Measurements from ENCODE around the gene ACTL8.

Gene ACTL8, protein sequence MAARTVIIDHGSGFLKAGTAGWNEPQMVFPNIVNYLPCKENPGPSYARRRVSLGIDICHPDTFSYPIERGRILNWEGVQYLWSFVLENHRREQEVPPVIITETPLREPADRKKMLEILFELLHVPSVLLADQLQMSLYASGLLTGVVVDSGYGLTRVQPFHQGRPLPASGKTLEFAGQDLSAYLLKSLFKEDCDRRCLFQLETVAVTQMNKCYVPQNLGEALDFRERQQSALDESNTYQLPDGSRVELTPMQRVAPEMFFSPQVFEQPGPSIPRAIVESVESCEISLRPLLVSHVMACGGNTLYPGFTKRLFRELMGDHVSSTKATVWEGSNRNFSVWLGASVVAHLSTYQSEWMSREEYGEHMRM

DNA sequence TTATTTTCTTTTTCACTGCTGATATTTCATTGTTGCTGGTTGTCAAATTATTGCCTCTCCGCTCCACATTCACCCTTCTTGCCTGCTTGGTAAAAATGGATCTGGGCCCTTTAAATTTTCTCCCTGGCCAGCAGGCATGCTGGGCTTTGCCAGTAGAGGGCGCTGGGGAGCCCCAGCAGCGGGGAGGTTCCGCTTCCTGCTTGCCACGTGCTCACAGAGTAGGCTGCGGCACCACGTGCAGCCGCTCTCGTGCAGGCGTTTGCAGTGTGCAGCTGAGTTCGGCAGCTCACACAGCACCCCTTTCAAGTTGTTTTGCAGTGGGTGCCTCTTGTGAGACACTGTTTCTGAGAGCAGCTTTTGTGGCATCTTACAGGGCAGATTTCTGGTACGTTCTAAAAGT, at the start of gene ACTL8:
ACTL8 (plus strand) TSS at position 214 of the 400 bp plus-strand sequence. CDS start 67,676 bp downstream, outside the sequence.
- TF ChIP-seq, protein P1, sequence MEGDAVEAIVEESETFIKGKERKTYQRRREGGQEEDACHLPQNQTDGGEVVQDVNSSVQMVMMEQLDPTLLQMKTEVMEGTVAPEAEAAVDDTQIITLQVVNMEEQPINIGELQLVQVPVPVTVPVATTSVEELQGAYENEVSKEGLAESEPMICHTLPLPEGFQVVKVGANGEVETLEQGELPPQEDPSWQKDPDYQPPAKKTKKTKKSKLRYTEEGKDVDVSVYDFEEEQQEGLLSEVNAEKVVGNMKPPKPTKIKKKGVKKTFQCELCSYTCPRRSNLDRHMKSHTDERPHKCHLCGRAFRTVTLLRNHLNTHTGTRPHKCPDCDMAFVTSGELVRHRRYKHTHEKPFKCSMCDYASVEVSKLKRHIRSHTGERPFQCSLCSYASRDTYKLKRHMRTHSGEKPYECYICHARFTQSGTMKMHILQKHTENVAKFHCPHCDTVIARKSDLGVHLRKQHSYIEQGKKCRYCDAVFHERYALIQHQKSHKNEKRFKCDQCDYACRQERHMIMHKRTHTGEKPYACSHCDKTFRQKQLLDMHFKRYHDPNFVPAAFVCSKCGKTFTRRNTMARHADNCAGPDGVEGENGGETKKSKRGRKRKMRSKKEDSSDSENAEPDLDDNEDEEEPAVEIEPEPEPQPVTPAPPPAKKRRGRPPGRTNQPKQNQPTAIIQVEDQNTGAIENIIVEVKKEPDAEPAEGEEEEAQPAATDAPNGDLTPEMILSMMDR (IDR thresholded peaks at IDR 0.05; ENCODE audit: control insufficient read depth, insufficient read depth, low read depth, low read length, missing control alignments): no peak
- no peak within 1 kb of the TSS for H3K4me3 ChIP-seq (ENCODE audit: control insufficient read depth, low read depth, low read length)
- no peak for DNase-seq (ENCODE audit: low read depth)

DNA sequence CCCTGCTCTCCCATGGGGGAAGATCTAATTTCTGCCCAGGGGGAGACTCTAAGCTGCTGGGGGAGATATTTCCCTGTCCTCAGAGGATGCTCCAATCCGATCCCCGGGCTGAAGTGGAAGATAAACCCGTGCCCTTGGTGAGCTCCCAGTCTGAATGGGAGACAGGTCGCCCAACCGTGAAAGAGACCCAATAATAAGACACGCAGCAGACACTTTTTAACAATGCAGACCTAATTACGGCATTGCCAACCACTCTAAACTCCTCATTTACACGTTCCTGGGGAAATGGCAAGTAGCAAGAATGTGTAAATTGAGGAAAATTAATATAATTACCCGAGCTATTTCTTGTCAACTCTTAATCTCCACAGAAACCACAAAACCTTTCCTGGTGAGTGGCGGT, 48.7 kb upstream of the ACTL8 start:
- no peak overlapping the region for H3K4me3 ChIP-seq (ENCODE audit: control insufficient read depth, low read depth, low read length)
- no peak for DNase-seq (ENCODE audit: low read depth)
- TF ChIP-seq, protein P1 (IDR thresholded peaks at IDR 0.05; ENCODE audit: control insufficient read depth, insufficient read depth, low read depth, low read length, missing control alignments): no peak

DNA sequence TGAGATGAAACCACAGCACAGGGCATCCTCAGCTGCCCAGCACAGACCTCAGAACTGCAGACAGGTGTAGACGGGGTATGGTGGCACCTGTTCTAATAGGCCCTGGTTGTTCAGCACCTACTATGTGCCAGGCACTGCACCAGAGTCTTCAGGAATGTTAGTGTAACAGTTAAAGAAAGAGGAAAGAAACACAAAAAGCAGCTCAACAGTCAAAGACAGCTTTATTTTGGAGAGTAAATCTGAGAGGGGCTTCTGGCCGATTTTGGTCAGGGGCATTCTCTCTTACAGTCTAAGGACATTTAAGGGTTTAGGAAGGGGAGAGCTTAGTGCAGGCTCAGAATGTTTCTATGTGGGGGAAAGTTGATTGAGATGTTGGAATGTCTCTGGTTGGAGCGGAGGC, 45.2 kb upstream of the ACTL8 start:
- H3K4me3 ChIP-seq (ENCODE audit: control insufficient read depth, low read depth, low read length): no peak overlapping the region
- TF ChIP-seq, protein P1 (IDR thresholded peaks at IDR 0.05; ENCODE audit: control insufficient read depth, insufficient read depth, low read depth, low read length, missing control alignments): no peak
- no peak for DNase-seq (ENCODE audit: low read depth)

DNA sequence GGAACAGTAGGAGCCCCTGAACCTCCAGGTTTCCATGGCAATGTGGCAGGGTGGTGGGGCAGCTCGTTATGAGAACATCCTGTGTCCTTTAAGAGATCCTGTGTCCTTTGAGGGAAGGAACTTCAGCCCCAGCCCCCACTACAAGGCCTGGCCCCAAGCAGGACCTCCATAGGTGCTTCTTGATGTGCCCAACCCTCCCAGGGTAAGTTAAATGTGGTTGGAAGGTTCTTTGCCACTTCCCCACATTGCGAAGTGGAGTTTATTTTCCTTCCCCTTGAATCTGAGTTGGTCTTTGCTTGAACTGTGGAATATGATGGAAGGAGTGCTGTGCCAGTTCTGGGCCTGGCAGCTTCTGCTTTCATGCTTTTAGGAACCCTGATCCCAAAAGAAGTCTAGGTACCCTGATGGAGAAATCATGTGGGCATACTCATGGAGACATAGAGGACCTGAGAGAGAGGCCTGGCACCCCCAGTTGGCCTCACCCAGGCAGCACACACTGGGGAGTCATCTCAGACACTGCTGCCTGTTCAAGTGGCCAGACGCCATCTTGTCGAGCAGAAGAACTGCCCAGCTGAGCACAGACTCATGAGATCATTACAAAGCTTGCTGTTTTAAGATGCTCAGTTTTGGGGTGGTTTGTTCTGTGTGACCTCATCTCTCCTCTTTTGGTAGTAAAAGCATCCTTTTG, 44.1 kb upstream of the ACTL8 start:
- no peak for DNase-seq (ENCODE audit: low read depth)
- TF ChIP-seq, protein P1 (IDR thresholded peaks at IDR 0.05; ENCODE audit: control insufficient read depth, insufficient read depth, low read depth, low read length, missing control alignments): no peak

DNA sequence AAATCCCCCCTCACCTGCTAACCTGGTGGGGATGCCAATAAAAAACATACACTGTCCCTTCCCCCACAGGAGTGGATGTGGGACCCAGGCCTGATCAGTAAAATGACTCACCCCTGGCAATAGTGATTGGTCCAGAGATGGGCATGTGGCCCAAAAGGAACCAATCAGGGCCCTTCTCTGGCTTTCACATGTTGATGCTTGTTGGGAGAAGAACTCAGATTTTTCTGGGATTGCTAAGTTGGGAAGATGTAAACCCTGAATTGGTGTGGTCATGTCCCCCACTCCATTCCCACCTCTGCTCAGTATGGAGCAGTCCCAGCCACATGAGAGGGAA, 43.6 kb upstream of the ACTL8 start:
- H3K4me3 ChIP-seq (ENCODE audit: control insufficient read depth, low read depth, low read length): no peak overlapping the region
- TF ChIP-seq, protein P1 (IDR thresholded peaks at IDR 0.05; ENCODE audit: control insufficient read depth, insufficient read depth, low read depth, low read length, missing control alignments): no peak
- DNase-seq (ENCODE audit: low read depth): no peak

More for the DNA sequence above, 44.1 kb upstream of the ACTL8 start:
- H3K4me3 ChIP-seq (ENCODE audit: control insufficient read depth, low read depth, low read length): no peak overlapping the region

DNA sequence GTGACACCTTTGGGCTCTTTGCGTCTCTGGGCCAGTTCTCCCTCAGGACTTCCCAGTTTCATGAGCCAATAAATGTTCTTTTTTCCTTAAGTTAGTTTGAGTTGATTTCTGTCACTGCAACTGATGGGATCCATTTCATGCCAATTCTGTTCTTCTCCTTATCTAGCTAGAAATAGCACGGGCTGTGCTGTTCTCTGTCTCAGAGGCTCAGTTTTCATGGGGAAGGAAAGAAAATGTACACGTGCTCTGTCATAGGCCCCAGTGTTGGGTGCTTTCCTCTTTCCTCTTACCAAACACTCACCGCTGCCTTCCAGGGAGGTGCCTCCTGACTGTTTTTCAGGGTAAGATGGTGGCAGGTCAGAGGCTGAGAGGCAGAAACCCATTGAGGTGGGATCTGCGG, 43.2 kb upstream of the ACTL8 start:
- TF ChIP-seq, protein P1 (IDR thresholded peaks at IDR 0.05; ENCODE audit: control insufficient read depth, insufficient read depth, low read depth, low read length, missing control alignments): no peak
- no peak for DNase-seq (ENCODE audit: low read depth)

More for the DNA sequence above, 43.2 kb upstream of the ACTL8 start:
- no peak overlapping the region for H3K4me3 ChIP-seq (ENCODE audit: control insufficient read depth, low read depth, low read length)

Data from AG09309 (cell line).